NCI-H748 treated with DMSO at 0.1 percent for 48 hours (cell line): ENCODE results near the gene ACSL3.
"Not testable (repeated sequence)": the region's sequence is repeated elsewhere in the genome, so short reads cannot be mapped to it uniquely, and the experiment has no call there.

ENCODE experiments used
- DNase-seq: peaks from one replicate; lab custom pipeline; 2025; lab: John Stamatoyannopoulos, UW

ACSL3 gene

GRCh38 chr2:222912117-222912516 is 51.3 kb downstream of the ACSL3 start:
- DNase-seq: no peak

GRCh38 chr2:222912776-222913175 is 51.9 kb downstream of the ACSL3 start:
- no peak for DNase-seq

GRCh38 chr2:222915092-222915957 is 54.5 kb downstream of the ACSL3 start:
- DNase-seq: peak; percentile 22

GRCh38 chr2:222916229-222917197 is 55.7 kb downstream of the ACSL3 start:
- no peak for DNase-seq

GRCh38 chr2:222917212-222917611 is 56.4 kb downstream of the ACSL3 start:
- DNase-seq: not testable (repeated sequence)

GRCh38 chr2:222919841-222920526 is 59.1 kb downstream of the ACSL3 start:
- DNase-seq: no peak

- DNase-seq: no peak
Measured at GRCh38 chr2:222920657-222921186, 59.9 kb downstream of the ACSL3 start.

- DNase-seq: no peak
Measured at GRCh38 chr2:222922019-222922800, 61.4 kb downstream of the ACSL3 start.

GRCh38 chr2:222926915-222927314 is 66.1 kb downstream of the ACSL3 start:
- DNase-seq: no peak

- no peak for DNase-seq
Measured at GRCh38 chr2:222927600-222927999, 66.8 kb downstream of the ACSL3 start.

GRCh38 chr2:222928335-222928734 is 67.5 kb downstream of the ACSL3 start:
- no peak for DNase-seq

GRCh38 chr2:222930862-222931261 is 70.0 kb downstream of the ACSL3 start:
- DNase-seq: no peak

- DNase-seq: no peak
Measured at GRCh38 chr2:222931659-222932058, 70.8 kb downstream of the ACSL3 start.

GRCh38 chr2:222933458-222933857 is 72.6 kb downstream of the ACSL3 start:
- no peak for DNase-seq

GRCh38 chr2:222935688-222936298 is 75.0 kb downstream of the ACSL3 start:
- no peak for DNase-seq

- no peak for DNase-seq
Measured at GRCh38 chr2:222936705-222937104, 75.9 kb downstream of the ACSL3 start.

- DNase-seq: no peak
Measured at GRCh38 chr2:222938327-222938726, 77.5 kb downstream of the ACSL3 start.

GRCh38 chr2:222939208-222939856 is 78.5 kb downstream of the ACSL3 start:
- peak; percentile 11 for DNase-seq

GRCh38 chr2:222939979-222940378 is 79.1 kb downstream of the ACSL3 start:
- DNase-seq: no peak

GRCh38 chr2:222941510-222942032 is 80.7 kb downstream of the ACSL3 start:
- no peak for DNase-seq
